ENCODE measurements around the gene VSIG2.

Gene VSIG2

GRCh38 chr11:124724979-124725718, 26.9 kb downstream of the VSIG2 start:
- DNase-seq (ENCODE audit: low read depth in 1 of 2, low spot score in 1 of 2): no peak

GRCh38 chr11:124722176-124722575, 29.9 kb downstream of the VSIG2 start:
- no peak for DNase-seq (ENCODE audit: low read depth in 1 of 2, low spot score in 1 of 2)

- no peak for DNase-seq (ENCODE audit: low read depth in 1 of 2, low spot score in 1 of 2)
Measured at GRCh38 chr11:124719534-124719933, 32.5 kb downstream of the VSIG2 start.

GRCh38 chr11:124718801-124719200, 33.3 kb downstream of the VSIG2 start:
- no peak for DNase-seq (ENCODE audit: low read depth in 1 of 2, low spot score in 1 of 2)

GRCh38 chr11:124717786-124718651, 34.0 kb downstream of the VSIG2 start:
- DNase-seq (ENCODE audit: low read depth in 1 of 2, low spot score in 1 of 2): no peak

- no peak for DNase-seq (ENCODE audit: low read depth in 1 of 2, low spot score in 1 of 2)
Measured at GRCh38 chr11:124717421-124717785, 34.7 kb downstream of the VSIG2 start.

- no peak for DNase-seq (ENCODE audit: low read depth in 1 of 2, low spot score in 1 of 2)
Measured at GRCh38 chr11:124716591-124716990, 35.5 kb downstream of the VSIG2 start.

- DNase-seq (ENCODE audit: low read depth in 1 of 2, low spot score in 1 of 2): no peak
Measured at GRCh38 chr11:124712392-124712791, 39.7 kb downstream of the VSIG2 start.

- no peak for DNase-seq (ENCODE audit: low read depth in 1 of 2, low spot score in 1 of 2)
Measured at GRCh38 chr11:124707829-124708228, 44.2 kb downstream of the VSIG2 start.

- no peak for DNase-seq (ENCODE audit: low read depth in 1 of 2, low spot score in 1 of 2)
Measured at GRCh38 chr11:124700028-124700427, 52.0 kb downstream of the VSIG2 start.

GRCh38 chr11:124699547-124699946, 52.5 kb downstream of the VSIG2 start:
- DNase-seq (ENCODE audit: low read depth in 1 of 2, low spot score in 1 of 2): no peak
